GM18517 (cell line): ENCODE results near the gene TMEM106C.

Source experiments
- ATAC-seq: cut with Tn5 transposase; IDR thresholded peaks from one replicate; pipeline ENCODE4 v1.9.1; 2021; ENCODE audit warnings: mild to moderate bottlenecking, moderate library complexity; ENCODE audit not compliant: unreplicated experiment

The TMEM106C gene, protein sequence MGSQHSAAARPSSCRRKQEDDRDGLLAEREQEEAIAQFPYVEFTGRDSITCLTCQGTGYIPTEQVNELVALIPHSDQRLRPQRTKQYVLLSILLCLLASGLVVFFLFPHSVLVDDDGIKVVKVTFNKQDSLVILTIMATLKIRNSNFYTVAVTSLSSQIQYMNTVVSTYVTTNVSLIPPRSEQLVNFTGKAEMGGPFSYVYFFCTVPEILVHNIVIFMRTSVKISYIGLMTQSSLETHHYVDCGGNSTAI

GRCh38 chr12:47963340-47964040, at the start of gene TMEM106C:
TMEM106C (plus strand) TSS chr12:47963596; CDS start chr12:47964237, 641 bp downstream.
- peak; percentile 93 for ATAC-seq

DNA sequence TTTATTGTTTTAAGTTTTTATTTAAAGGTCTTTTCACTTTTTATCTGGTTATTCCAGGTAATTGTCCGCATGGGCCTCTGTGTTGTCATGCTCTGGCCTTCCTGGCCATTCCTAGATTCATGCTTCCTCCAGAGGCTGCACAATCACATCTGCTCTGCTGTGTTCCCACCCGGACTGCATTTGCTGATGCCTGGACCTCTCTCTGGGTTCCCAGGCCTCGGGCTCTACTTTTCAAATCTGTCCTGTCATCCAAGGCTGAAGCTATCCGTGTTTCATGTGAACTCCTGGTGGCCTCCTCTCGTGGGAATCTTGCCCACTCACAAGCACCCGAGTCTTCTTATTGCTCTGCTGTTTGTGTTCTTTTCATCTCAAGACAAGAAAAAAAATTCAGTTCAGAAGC, 42.5 kb upstream of the TMEM106C start:
- ATAC-seq = no peak

DNA sequence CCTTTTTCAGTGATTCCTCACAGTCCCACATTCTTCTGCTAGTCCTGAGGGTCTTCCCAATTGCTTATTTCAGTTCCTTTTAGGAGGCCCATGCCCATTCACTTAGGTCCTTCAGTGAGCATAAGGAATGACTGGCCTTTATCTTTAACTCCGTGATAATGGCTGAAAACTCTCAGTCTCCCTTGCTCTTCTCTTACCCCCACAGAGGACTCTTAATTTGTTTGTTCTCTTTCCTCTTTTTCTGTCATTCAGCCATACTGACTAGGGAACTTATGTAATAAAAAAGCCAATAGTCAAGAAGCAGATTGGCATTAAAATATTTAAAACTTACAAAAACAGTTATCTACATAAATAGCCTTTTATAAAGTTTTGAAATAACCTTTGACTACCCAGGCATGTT, 41.5 kb upstream of the TMEM106C start:
- ATAC-seq = no peak

GRCh38 chr12:47927346-47927745, 36.0 kb upstream of the TMEM106C start:
- ATAC-seq = no peak

- no peak for ATAC-seq
These were observed 32.8 kb upstream of the TMEM106C start for GRCh38 chr12:47930634-47931033.

GRCh38 chr12:47931187-47931586, 32.2 kb upstream of the TMEM106C start:
- no peak for ATAC-seq

GRCh38 chr12:47935184-47935583, 28.2 kb upstream of the TMEM106C start:
- ATAC-seq = no peak

- no peak for ATAC-seq
These were observed 25.3 kb upstream of the TMEM106C start for GRCh38 chr12:47938093-47938492.

DNA sequence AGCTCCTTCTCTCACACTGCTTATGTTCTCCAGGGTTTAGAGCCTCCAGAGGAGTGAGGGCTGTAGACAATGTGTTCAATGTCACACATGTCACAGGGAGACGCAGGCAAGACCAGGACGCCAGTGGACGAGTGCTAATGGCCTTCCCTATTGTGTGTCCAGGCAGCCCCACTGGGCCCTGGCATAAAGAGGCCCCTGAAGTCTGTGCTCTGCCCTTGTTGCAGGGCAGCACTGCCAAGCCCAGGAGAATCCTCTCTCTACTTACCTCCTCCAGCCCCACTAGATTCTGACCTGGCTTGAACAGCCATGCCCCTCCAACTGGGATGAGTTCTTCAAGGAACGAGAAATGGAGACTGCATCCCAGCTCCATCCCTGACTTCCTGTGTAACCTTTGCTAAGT, 24.8 kb upstream of the TMEM106C start:
- ATAC-seq = no peak

GRCh38 chr12:47939009-47939601, 24.3 kb upstream of the TMEM106C start:
- no peak for ATAC-seq

GRCh38 chr12:47940773-47941474, 22.5 kb upstream of the TMEM106C start:
- ATAC-seq = no peak

- no peak for ATAC-seq
These were observed 22.0 kb upstream of the TMEM106C start for GRCh38 chr12:47941475-47941780.

DNA sequence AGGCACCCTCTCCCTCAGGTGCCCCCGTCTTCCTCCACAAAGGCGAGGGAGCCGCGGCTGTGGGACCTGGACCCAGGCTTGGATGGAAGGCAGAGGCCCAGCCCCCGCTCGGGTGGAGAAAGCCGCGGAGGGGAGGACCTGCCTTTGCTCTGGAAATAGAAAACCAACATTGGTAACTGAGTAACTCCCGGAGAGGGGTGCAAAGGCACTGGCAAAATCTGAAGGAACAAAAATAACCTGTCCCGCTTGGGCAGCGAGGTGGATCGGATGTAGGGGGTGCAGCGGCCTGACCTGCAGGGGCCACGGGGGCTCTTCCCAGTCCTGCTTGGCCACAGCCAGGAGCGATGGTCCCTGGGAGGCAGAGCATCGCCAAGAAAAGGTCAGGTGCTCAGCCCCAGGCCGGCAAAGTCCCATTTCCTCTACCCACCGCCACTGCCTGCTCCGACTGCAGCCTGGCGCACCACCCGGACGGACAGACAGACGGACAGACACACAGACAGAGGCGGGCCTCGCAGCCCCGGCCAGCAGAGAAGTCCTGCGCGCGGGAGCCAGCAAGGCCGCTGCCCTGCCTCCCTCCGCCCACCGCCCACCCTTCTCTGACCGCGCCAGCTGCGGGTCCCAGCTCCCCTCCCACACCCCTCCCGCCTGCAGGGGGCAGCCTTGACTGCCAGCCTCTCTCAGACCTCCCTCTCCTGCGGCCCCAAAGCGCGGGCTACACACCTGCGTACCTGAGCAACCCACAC, 21.4 kb upstream of the TMEM106C start:
- no peak for ATAC-seq

DNA sequence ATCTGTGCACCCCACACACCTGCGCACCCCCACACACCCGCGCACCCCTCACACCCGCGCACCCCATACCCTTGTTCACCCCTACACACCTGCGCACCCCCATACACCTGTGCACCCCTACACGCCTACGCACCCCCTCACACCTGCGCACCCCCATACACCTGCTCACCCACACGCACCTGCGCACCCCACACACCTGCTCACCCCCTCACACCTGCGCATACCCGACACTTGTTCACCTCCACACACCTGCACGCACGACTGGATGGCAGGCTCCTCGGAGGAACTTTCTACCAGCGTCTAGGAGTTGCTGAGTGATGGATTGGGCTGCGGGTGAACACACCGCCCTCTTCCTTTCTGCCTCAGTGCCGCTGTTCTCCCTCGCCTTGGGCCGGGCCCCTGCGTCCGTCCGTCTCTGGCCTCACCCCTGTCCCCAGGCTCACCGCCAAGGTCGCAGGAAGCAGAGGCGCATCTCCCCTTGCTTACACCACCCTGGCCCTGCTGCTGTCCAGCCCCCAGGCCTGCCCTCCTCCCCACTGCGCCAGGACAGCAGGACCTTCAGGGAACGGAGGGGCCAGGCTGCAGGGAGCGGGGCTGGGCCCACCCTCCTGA, 20.7 kb upstream of the TMEM106C start:
- no peak for ATAC-seq

GRCh38 chr12:47943623-47944340, 19.6 kb upstream of the TMEM106C start:
- ATAC-seq = no peak

GRCh38 chr12:47944685-47945340, 18.6 kb upstream of the TMEM106C start:
- ATAC-seq = no peak

- no peak for ATAC-seq
These were observed 18.1 kb upstream of the TMEM106C start for GRCh38 chr12:47945341-47945728.

- no peak for ATAC-seq
These were observed 16.7 kb upstream of the TMEM106C start for GRCh38 chr12:47946413-47947323.
